Measurements from ENCODE around the gene ZNF487.

DNA sequence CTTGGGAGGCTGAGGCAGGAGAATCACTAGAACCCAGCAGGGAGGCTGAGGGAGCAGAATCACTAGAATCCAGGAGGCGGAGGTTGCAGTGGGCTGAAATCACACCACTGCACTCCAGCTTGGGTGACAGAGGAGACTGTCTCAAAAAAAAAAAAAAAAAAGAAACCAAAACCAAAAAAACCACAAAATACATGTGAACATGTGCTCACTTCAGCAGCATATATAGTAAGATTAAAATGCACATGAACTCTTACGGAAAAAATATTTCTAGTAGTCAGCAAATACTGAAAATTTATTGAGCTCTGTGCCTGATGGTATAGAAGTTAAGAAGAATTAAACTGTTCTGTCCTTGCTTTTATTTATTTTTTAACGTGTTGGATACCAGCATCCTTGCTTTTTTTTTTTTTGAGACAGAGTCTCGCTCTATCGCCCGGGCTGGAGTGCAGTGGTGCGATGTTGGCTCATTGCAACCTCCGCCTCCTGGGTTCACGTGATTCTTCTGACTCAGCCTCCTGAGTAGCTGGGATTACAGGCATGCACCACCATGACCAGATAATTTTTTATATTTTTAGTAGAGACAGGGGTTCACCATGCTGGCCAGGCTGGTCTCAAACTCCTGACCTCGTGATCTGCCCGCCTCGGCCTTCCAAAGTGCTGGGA lies 9.6 kb upstream of the ZNF487 start:
- TF ChIP-seq, protein P1, sequence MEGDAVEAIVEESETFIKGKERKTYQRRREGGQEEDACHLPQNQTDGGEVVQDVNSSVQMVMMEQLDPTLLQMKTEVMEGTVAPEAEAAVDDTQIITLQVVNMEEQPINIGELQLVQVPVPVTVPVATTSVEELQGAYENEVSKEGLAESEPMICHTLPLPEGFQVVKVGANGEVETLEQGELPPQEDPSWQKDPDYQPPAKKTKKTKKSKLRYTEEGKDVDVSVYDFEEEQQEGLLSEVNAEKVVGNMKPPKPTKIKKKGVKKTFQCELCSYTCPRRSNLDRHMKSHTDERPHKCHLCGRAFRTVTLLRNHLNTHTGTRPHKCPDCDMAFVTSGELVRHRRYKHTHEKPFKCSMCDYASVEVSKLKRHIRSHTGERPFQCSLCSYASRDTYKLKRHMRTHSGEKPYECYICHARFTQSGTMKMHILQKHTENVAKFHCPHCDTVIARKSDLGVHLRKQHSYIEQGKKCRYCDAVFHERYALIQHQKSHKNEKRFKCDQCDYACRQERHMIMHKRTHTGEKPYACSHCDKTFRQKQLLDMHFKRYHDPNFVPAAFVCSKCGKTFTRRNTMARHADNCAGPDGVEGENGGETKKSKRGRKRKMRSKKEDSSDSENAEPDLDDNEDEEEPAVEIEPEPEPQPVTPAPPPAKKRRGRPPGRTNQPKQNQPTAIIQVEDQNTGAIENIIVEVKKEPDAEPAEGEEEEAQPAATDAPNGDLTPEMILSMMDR (IDR thresholded peaks at IDR 0.05; ENCODE audit: poor library complexity, severe bottlenecking) = no peak
- no peak for TF ChIP-seq EZH2 (IDR thresholded peaks at IDR 0.05; ENCODE audit: borderline replicate concordance, insufficient read depth, low read length, poor library complexity, severe bottlenecking)

Data from neural cell (in vitro differentiated cells).